ENCODE data around the gene CACNA1D. TPM values are rescaled to one million over a fixed set of nuclear protein-coding genes. Genes with fewer than 3 reads are reported as not detected.

Gene CACNA1D
- total and polyA plus RNA-seq, 2 donors (not counting 3 experiments of a cell fraction or from before 2014, with no cell fraction given): 0.06 TPM; not detected in 1

DNA sequence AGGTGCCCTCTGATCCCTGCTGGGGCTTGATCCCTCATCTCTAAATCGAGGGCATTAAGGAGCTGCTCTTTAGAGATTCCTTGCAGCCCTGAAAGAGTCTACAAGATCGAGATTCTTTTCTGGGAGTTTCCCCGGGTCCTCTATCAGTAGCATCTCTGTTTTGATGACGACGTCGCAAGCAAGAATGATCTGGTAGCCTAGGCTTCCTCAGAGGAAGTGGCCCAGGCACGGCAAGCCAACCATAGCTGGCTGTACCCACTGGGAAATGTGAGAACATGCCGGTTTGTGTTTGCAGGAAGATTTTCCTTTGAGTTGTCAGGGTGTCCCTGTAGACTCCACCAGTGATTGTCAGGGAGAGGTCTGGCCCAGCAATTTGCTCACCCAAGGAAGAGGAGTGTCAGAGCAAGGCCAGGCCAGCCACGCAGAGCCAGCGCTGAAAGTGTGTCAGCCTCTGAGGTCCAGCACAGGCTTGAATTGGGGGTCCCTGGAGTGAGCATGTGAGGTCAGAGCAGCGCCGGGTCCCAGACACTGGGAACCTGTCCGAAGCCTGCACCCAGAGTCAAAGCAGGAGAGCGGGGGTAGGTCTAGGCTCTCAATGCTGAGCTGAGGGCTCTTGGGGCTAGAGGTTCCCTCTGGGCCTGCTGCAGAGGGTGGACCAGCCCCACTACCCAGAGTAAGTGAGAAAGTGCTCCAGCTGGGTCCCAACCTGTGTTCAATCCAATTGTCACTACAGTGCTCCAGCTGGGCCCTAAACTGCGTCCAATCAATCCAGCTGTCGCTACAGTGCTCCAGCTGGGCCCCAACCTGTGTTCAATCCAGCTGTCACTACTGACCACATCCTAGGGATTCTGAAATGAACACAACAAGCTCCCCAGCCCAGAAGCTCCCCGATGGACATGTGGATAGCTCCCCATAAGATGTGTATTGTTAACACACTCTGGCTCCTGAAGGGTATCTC, 256.1 kb downstream of the CACNA1D start:
- DNase-seq (ENCODE audit: low read depth, low spot score): no peak
- ChIA-PET CTCF (no interaction called here), POLR2A (no interaction called here)
- H3K4me2 ChIP-seq (ENCODE audit: insufficient read depth, low read length): no peak overlapping the region
- no peak for FAIRE-seq
- no peaks in the 10 kb centered on the region for H3K36me3 ChIP-seq (ENCODE audit: control insufficient read depth in 2 of 2, extremely low read depth in 1 of 2, insufficient read depth in 2 of 2, low read length in 2 of 2)
- no peak for TF ChIP-seq EZH2 (IDR thresholded peaks at IDR 0.05; ENCODE audit: borderline replicate concordance, low read depth, low read length, severe bottlenecking)
- no peak for TF ChIP-seq POLR2A (IDR thresholded peaks at IDR 0.05; ENCODE audit: low read depth, low read length)
- no peak for TF ChIP-seq MYC (IDR thresholded peaks at IDR 0.05; ENCODE audit: low read depth, low read length)
- no peak for TF ChIP-seq FOS (IDR thresholded peaks at IDR 0.05; ENCODE audit: borderline replicate concordance, insufficient read depth, low read length)
- no peak for TF ChIP-seq MAX (IDR thresholded peaks at IDR 0.05; ENCODE audit: insufficient read depth, insufficient read length)
- no peak for TF ChIP-seq CTCF (IDR thresholded peaks at IDR 0.05; ENCODE audit: extremely low read depth in 1 of 2, insufficient read depth in 1 of 2, low read depth in 1 of 2, low read length in 2 of 2)
- no peak for TF ChIP-seq GATA2 (IDR thresholded peaks at IDR 0.05; ENCODE audit: insufficient read depth, insufficient read length, low read depth, low read length)
- no peak for TF ChIP-seq POLR2AphosphoS5 (IDR thresholded peaks at IDR 0.05; ENCODE audit: insufficient read depth, low read depth, low read length)
- no peak for TF ChIP-seq JUN (IDR thresholded peaks at IDR 0.05; ENCODE audit: borderline replicate concordance, insufficient read depth, insufficient read length, low read depth)
- BruUV-seq (replicated peaks): no TSS peak
- no peak overlapping the region for H2AFZ ChIP-seq (ENCODE audit: low read depth, low read length)
- dilution Hi-C loops (cut with MboI; ENCODE audit: extremely low pct_ligation_motif_present, low sequenced_read_pairs): no loop called here
- intact Hi-C loops (cut with micrococcal nuclease): no loop called here
- no peaks in the 10 kb centered on the region for H3K27me3 ChIP-seq (ENCODE audit: control insufficient read depth in 2 of 2, insufficient read depth in 2 of 2, low read length in 2 of 2)
- H3K9me1 ChIP-seq (replicated peaks; ENCODE audit: control insufficient read depth, extremely low read depth, insufficient read depth, low read length): no peaks in the 10 kb centered on the region
- H3K4me3 ChIP-seq (replicated peaks in 1 of 3; ENCODE audit: insufficient read depth in 1 of 3, low read depth in 1 of 3, low read length in 3 of 3): no peak overlapping the region
- no peaks in the 10 kb centered on the region for H3K79me2 ChIP-seq (ENCODE audit: control insufficient read depth, insufficient read depth, low read length)
- no peaks in the 10 kb centered on the region for H3K9me3 ChIP-seq (replicated peaks; ENCODE audit: control insufficient read depth, insufficient read depth, low read length)
- H4K20me1 ChIP-seq (replicated peaks; ENCODE audit: control insufficient read depth, extremely low read depth, insufficient read depth, low read length): no peaks in the 10 kb centered on the region
- no peak overlapping the region for H3K9ac ChIP-seq (replicated peaks; ENCODE audit: extremely low read depth, insufficient read depth, low read length)
- H3K4me1 ChIP-seq (ENCODE audit: control insufficient read depth, extremely low read depth, insufficient read depth, low read length): no peaks in the 10 kb centered on the region
- H3K27ac ChIP-seq (ENCODE audit: insufficient read depth, low read depth, low read length): no peak overlapping the region
